NCI-H2107 treated with DMSO at 0.1 percent for 48 hours (cell line): ENCODE data around the gene CACNA1F.

Experiments used
- DNase-seq: peaks from one replicate; lab custom pipeline; 2025; ENCODE audit not compliant: unreplicated experiment; lab: John Stamatoyannopoulos, UW

CACNA1F gene

DNA sequence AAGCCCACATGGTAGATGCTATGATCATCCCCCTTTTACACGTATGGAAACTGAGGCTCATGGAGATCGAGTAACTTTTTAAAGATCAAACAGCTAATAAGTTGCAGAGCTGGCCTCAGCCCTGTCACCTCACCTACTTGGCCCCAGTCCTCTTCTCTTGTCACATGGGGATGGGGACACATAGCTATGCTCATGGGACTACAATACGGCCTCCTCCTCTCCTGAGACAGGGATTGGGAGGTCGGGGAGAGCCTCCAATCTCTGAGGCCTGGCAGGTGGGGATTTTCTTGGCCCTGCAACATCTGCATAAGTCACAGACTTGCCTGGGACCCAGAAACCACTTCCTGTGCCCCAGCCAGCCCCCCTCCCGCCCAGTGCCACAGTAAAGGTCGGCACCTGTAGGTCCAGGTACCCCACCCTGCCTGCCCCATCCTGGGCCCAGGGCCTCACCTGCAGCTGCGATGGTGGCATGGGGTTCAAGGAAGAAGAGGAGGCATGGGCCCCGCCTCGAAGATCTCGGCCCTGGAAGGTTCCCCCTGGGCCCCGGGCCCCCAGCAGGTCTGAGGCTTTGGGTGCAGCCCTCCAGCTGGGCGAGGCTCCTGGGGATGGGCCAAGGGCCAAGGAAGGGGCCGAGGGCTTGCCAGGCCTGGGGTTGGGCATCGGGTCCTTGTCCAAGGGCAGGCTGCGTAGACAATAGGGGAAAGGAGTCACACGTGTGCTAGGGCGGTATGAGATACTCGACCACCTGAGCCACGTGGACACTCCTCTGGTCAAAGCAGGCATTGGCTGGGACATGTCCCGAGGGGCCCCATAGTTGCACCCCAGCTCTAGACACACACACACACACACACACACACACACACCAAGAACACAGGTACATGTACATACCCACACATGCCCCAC, 25.0 kb upstream of the CACNA1F start:
- no peak for DNase-seq

DNA sequence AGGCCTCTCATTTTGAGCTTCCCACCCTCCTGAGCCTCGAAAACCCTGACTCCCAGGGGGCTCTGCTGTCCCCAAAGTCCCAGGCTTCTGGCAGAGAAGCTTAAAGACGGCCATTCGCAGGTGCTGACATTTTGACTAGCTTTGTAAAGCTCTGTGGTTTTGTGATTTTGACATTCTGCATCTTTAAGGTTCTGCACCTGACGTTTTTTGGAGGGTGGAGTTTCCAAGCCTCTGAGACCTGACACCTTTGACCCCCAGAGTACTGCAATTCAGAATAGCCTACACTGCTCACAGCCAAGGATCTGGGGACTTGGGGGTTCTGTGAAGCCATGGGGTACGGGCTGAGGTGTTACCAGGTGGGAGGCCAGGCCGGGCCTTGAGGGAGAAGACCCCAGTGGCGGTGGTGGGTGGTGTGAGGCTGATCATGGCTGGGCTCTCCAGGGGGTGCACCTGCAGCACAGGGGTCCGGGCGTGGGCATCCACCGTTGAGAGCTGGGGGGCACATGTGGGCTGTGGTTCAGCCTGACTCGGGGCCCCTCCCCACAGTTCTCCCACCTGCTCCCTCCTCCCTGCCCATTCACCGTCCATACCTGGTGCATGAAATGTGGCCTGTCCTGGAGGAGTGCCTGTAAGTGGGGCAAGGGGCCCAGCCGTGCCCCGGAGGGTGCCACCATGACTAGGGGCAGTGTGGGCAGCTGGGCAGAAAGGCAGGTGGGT, 24.1 kb upstream of the CACNA1F start:
- DNase-seq, result no peak

- no peak for DNase-seq
These were observed 23.3 kb upstream of the CACNA1F start for GRCh38 chrX:49256268-49256995.

GRCh38 chrX:49254639-49255038, 21.5 kb upstream of the CACNA1F start:
- no peak for DNase-seq

- DNase-seq, result no peak
These were observed 18.2 kb upstream of the CACNA1F start for GRCh38 chrX:49251325-49251724.

- DNase-seq, result no peak
These were observed 17.4 kb upstream of the CACNA1F start for GRCh38 chrX:49250578-49250977.

DNA sequence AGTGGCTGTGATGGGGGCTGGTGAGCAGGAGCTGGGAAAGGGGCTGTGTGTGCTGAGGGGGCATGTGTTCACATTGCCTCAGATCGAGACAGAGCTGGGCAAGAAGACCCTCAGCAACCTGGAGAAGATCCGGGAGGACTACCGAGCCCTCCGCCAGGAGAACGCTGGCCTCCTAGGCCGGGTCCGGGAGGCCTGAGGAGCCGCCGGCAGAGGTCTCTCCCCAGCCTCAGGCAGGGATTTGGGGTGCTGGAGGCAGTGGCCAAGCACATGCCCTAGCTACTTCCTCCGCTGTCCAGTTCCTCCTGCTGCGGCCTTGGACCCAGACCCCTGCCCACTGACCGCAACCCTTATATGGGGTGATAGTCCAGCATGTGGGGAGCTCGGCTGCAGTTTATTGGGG, 16.9 kb upstream of the CACNA1F start:
- no peak for DNase-seq

- DNase-seq, result no peak
These were observed 16.5 kb upstream of the CACNA1F start for GRCh38 chrX:49249616-49250015.

DNA sequence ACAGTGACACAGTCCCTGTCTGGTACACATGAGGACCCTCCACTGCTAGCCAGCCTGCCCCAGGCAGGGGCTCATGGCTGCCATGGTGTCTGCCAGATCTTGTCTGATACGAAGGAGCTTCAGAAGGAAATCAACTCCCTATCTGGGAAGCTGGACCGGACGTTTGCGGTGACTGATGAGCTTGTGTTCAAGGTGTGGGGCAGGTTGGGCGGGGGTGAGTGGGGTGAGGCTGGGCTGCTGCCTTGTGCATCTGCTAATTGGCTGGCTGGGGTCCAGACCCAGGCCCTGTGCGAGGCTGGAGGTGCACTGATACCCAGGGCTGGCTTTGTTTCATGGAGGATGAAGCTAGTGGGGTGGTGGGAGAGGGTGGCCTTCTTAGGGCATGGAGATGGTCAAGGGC, 15.9 kb upstream of the CACNA1F start:
- DNase-seq, result no peak

- no peak for DNase-seq
These were observed 15.0 kb upstream of the CACNA1F start for GRCh38 chrX:49247916-49248811.

- DNase-seq, result no peak
These were observed 14.2 kb upstream of the CACNA1F start for GRCh38 chrX:49247346-49247745.

DNA sequence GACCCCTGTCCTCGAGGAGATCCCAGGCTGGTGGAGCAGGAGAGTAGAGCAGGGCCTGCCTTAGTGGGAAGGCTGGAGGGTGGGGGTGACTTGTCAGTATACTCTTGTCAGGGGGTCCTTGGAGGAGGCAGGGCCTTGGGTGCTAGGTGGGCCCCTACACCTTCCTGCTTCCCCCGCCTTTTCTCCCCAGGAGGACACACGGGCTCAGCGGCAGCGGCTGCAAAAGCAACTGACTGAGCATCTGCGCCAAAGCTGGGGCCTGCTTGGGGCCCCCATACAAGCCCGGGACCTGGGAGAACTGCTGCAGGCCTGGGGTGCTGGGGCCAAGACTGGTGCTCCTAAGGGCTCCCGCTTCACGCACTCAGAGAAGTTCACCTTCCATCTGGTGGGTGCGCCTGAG, 13.4 kb upstream of the CACNA1F start:
- DNase-seq, result no peak

DNA sequence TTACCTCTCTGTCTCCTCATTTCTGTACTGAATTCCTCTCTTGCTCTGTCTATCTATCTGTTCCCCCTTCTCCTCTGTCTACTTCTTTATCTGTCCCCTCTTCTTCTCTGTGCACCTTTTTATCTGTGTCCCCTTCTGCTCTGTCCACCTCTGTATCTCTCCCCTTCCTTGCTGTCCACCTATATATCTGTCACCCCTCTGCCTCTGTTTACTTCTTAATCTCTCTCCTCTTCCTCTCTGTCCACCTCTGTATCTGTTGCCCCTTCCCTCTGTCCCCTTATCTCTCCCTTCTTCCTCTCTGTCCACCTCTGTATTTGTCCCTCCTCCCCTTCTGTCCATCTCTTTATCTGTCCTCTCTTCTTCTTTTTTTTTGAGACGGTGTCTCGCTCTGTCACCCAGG, 11.1 kb upstream of the CACNA1F start:
- DNase-seq, result no peak

DNA sequence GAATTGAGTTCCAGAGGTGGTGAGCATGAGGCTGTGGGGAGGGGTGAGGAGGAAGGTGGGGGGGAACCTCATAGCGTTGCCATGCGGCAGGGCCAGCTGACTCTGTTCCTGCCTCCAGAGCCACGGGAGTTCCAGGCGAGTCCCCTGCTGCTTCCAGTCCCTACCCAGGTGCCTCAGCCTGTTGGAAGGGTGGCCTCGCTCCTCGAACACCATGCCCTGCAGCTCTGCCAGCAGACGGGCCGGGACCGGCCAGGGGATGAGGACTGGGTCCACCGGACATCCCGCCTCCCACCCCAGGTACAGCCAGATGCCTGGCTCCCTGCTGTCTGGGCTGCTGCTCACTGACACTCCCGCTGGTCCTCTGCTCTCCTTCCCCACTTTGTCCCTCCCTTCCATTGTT, 10.0 kb upstream of the CACNA1F start:
- no peak for DNase-seq

DNA sequence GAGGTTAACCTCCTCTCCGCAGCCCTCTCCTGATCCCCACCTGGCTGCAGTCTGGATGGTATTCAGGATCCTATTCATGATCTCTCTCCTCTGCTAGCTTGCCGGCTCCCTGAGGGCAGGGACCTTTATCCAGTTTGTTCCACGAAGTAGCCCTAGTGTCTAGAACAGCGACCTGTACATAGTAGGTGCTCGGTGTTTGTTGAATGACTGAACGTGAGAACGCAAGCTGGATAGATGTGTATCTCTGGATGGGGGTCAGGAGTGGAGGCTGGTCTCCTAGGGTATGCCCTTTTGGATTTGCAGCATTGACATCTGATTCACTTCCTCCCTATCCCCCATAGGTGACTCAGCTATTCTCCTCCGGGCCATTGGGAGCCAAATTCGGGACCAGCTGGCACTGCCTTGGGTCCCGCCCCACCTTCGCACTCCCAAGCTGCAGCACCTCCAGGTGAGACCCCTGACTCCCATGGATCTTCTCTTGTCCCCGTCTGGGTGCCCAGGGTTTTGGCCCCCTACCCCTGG, 9.5 kb upstream of the CACNA1F start:
- no peak for DNase-seq

DNA sequence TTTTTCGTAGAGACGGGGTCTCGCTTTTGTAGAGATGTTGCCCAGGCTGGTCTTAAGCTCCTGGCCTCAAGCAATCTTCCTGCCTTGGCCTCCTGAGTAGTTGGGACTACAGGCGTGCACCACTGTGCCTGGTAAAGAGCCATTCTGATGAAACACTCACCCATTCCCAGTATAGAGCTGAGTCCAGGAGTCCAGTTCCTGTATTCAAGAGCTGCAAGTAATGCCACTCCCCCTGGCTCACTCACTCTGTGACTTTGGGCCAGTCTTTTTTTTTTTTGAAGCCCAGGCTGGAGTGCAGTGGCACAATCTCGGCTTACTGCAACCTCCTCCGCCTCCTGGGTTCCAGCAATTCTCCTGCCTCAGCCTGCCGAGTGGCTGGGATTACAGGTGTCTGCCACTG, 5.6 kb upstream of the CACNA1F start:
- no peak for DNase-seq

DNA sequence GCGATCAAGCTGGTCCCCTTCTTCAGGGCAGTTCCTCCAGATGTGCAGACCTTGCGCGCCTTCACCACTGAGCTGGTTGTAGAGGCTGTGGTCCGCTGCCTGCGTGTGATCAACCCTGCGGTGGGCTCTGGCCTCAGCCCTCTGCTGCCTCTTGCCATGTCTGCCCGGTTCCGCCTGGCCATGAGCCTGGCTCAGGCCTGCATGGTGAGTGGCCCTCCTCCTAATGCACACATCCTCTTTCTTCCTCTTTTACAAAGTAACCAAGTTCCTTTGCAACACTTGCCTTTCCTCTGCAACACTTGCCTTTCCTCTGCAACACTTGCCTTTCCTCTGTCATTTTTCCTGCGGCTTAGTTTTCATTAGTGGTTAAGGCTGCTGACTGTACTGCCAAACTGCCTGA, 3.9 kb upstream of the CACNA1F start:
- DNase-seq, result no peak

DNA sequence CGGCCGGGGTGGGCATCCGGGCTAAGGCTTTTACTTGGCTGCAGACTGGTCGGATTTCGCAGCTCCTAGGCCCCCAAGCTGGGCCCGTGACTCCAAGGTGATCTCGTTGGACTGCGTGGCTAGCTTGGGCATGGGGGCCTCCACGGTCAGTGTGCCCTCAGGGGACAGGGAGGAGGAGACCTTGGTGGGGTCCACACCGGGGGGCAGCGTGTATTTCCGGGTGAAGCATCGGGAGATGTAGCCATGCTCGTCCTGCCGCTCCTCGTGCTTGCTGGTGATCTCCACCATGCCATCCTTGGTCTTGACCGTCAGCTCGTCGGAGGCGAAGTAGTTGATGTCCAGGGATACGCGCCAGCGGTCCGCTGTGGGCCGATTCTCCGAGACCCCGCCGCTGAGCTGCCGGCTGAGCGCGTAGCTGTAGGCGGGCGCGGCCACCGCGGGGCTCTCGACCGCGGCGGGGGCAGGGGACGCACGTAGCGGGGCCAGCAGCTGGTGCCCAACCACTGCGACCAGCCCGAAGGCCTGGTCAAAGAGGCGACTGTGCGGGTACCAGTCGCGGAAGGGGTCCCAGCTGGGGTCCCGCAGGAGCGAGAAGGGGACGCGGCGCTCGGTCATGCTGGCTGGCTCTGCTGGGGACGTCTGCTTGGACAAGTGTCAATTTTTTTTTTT, 881 bp upstream of the CACNA1F start:
- no peak for DNase-seq

DNA sequence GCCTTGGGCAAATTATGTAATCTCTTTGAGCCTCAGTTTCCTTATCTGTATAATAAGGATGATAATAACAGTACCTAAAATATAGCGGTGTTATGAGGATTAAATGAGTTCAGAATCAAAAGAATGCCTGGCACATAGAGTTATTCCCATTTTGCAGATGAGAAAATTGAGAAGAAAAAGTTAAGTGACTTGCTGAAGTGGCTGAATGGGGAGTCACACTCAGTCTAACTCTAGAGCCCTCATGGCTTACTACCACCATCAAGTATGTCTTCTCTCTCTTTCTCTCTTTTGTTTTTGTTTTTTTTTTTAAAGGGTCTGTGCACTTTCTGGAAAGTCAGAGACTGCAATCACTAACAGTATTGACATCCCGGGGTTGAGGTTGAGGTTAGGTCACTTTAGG, 615 bp downstream of the CACNA1F start:
- DNase-seq, result no peak
